ACHN (cell line): ENCODE results near the gene SLC34A2.

Source experiments
- DNase-seq: peaks from one replicate; pipeline ENCODE4 v3.0.0-alpha.2; 2015
- in situ Hi-C: cut with HindIII; loops from 2 replicates; pipeline ENCODE4 v1.10.0; 2017; ENCODE audit warnings: low sequenced_read_pairs, low pct_ligation_motif_present, low pct_unique_long_range_greater_than_20kb

SLC34A2 gene

DNA sequence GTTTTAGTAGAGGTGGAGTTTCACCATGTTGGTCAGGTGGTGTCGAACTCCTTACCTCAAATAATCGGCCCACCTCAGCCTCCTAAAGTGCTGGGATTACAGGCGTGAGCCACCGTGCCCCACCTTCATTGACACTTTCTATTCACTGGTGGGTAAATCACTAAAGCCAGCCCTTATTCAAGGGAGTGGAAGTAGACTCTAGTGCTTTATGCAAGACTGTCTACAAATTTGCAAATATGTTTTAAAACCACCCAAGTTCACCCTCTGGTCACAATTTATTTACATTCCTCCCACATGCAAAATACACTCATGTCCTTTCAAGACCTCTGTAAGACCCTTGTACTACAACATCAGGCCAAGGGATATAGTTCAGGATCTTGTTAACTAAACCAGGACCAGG lies 45.0 kb downstream of the SLC34A2 start:
- in situ Hi-C loops = no loop called here

DNA sequence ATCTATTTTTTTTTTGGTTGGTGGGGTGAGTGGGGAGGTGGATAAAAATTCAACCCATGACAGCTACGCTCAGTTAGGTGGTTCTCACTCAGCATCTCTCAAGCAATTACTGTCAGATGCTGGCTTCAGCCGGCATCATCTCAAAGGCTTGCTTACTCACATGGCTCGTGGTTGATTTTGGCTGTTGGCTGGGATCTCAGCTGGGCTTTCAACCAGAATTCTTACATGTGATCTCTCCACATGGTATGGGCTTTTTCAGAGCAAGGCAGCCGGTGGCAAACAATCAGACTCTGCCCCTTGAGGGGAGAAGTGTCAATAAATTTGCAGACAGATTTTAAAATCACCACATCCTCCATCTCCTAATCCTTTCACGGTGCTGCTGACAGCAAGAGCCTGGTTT lies 47.2 kb downstream of the SLC34A2 start:
- DNase-seq = peak; percentile 78
- in situ Hi-C loops = no loop called here

More for the DNA sequence above, 45.0 kb downstream of the SLC34A2 start:
- no peak for DNase-seq

DNA sequence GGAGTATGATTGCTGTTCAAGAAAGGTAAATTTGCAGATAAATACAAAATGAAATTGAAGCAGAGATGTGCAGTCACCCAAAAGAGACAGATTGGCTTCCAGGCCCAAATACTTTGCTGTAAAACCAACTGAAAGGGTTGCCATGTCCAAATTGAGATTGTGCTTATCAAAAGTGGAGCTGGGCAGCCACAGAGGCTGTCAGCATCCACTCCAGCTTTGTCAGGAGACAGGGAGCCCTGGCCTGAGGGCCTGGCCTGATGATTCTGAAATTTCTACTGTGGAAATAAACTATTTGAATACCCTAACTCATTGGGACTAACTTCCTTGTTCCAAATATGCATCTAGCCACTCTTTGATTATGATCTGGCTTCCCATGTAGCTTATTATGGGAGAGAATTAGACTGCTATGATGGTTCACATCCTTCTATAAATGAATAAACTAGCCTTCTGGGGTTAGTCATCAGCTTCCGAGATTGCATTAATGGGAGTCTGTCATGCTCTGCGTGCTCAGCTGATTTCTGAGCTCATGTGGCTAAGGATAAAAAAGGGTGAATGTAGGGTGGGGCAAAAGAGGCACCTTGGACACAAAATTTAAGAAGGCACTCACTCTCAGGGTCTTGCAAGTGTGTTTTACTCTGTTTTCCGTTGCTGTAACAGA lies 48.2 kb downstream of the SLC34A2 start:
- DNase-seq = peak; percentile 68
- in situ Hi-C loops = no loop called here

- no peak for DNase-seq
- in situ Hi-C loops = no loop called here
Observed at GRCh38 chr4:25704516-25704915, 48.9 kb downstream of the SLC34A2 start.

- in situ Hi-C loops = no loop called here
- DNase-seq = no peak
Observed at GRCh38 chr4:25710637-25711036, 55.0 kb downstream of the SLC34A2 start.

- in situ Hi-C loops = no loop called here
- DNase-seq = no peak
Observed at GRCh38 chr4:25712611-25713010, 57.0 kb downstream of the SLC34A2 start.

DNA sequence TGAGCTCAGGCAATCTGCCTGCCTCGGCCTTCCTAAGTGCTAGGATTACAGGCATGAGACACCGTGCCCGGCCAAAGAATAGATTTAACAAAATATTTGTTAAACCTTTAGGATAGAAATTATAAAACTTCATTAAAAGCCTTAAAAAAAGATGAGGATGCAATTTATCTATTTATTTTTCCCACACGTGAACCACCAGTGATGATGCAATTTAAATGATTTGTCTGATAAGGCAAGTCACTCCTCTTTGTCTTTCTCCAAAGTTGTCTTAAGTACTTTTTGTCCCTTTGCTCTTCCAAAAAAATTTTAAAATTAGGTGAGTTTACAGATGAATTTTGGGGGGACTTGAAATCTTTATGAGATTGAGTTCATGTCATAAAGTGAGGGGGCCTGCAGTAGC lies 58.2 kb downstream of the SLC34A2 start:
- no peak for DNase-seq
- in situ Hi-C loops = no loop called here

- in situ Hi-C loops = no loop called here
- DNase-seq = no peak
Observed at GRCh38 chr4:25722964-25723363, 67.3 kb downstream of the SLC34A2 start.

GRCh38 chr4:25723409-25723808 lies 67.8 kb downstream of the SLC34A2 start:
- no peak for DNase-seq
- in situ Hi-C loops = no loop called here

DNA sequence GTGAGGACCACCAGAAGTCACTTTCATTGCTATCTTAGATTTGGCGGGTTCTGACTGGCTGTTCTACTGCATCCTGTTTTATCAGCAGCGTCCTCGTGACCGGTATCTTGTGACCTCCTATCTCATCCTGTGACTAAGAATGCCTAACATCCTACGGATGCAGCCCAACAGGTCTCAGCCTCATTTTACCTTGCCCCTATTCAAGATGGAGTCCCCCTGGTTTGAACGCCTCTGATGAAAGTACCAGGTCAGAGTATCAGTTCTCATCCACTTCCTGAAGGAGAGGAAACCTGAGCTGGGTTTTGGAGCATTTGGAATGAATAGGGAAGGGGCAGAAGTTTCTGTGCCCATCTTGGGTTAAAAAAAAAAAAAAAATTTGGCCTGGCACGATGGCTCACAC lies 70.2 kb downstream of the SLC34A2 start:
- DNase-seq = no peak
- in situ Hi-C loops = no loop called here

DNA sequence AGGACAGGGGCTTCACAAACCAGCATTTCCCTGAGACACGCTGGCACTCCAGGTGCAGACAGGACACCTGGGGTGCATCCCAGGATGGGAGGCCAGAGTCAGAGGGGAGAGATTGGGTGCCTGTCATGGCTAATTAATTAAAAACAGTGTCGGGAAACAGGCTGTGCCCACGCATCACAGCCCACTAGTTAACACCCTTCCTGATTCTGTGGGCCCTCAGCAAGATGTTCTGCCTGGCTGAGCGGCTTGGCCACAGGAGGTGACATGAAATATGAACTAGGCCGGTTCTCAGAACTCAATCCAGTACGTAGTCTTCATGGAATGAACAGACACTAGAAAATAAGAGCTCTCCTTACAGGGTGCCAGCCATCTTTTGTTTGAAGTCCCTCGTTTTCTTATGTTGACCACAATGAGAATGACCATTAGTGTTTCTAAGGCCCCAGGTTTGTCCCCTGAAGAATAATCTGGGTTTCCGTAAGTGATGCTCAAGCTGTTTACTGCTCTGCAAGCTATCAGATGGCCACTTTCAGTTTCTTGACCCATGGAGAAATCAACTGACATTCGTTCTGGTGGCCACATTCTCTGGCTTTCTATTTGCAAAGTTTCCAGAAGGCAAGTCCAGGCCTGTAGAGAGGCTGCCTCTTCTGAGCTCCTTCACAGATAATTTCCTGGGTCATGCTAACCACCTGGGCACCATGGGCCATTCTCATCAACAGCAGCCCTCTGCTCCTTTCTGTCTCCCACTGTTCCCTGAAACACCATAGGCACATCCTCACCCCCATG lies 72.3 kb downstream of the SLC34A2 start:
- DNase-seq = no peak
- in situ Hi-C loops = no loop called here
